HG02840 (cell line): Measurements from ENCODE around the gene AFAP1.

ENCODE experiments used
- ATAC-seq: cut with Tn5 transposase; IDR thresholded peaks from one replicate; pipeline ENCODE4 v1.9.1; 2021; ENCODE audit warnings: mild to moderate bottlenecking, moderate library complexity, moderate number of reproducible peaks; ENCODE audit not compliant: unreplicated experiment, low FRiP score

Gene AFAP1

DNA sequence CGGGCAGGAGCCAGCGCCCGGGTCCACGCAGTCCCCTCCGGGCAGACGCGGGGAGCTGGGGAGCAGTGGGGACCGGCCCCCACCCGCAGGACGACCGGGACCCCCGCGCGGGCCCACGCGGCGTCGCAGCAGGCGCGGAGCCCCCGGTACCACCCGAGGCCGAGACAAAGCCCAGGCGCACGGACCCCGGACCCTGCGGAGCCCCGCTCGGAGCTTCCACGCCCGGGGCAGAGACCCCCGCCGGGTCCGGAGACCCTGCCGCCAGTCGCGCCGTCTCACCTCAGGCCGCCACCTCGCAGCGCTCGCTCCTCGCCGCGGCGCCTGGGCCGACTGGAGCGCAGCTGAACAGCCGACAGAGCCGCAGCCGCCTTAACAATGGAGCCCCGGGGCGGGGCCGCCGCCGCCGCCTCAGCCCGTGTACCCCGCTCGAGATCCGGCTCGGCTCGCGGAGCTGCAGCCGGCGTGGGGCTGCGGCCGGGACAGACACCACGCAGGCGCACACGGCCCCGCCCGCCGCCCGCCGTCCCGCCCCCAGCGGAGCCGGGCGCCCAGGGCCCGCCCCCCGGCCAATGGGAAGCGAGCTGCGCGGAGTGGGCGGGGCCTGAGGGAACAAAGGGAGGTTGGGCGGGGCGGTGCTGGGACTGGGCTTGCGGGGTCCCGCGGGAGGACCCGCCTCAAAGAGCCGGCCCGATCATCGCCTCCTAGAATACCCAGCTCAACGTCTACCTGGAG lies at the start of gene AFAP1:
TSS of gene AFAP1 (minus strand) at position 485 of the 732 bp plus-strand sequence. CDS start 67,783 bp downstream, outside the sequence.
- ATAC-seq: no peak

DNA sequence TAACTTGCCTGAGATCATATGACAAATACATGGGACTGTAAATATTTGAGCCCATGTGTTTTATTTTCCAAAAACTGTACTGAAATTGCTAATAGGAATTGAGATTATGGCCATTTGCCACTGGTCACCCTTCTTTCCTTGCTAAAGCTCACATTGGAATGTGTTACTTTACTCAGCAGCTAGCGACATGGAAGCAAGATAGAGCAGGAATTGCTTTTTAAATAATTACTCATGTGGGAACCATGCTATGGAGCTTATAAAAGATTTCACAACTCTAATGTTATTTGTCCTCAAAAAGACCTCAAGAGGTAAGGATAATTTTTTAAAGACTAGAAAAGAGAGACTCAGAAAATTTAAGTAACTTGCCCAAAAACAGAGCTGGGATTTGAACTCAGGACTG lies 48.8 kb upstream of the AFAP1 start:
- ATAC-seq: no peak

GRCh38 chr4:7987148-7987989 lies 47.7 kb upstream of the AFAP1 start:
- peak; percentile 54 for ATAC-seq

DNA sequence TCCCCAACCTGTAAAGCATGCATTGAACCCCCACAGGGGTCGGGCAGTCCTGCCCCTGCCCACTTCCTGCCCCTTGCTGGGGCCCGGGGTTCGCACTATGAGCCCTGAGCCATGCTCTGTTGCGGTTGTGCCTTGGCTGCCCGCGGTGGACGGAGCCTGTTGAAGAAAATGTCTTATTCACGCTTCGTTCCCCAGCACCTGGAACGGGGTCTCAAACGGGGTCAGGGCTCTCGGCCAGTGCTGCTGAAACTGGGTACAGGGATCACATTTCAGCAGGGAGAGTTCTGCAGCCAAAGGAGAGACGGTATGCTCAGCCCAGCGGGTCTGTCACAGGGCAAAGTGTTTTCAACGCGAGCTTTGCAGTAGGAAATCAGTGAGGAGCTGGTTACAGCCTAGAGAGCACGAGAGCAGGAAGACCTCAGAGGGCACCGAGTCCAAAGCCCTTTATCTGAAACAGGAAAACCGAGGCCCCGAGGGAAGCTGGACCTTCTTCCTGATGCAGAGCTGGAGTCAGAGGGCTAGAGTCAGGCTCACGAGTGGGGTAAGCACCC lies 46.3 kb upstream of the AFAP1 start:
- ATAC-seq: no peak

DNA sequence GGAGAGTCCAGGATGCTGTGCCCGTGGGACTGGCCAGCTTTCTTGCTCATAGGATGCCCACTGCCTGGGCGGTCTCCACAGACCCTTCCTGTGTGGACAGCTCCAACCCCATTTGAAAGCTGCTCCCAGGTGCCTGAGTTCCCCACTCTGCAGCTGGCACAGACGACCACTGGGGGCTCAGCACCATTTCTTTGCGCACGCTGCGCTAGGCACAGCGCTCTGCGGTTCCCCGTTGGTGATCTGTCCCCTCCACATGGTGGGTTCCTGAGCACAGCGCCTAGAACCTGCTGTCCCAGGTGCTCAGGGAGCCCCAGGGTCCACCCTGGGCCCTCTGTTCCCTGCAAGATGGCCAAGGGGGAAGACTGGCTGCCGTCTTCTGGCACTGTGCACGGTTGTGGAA lies 45.4 kb upstream of the AFAP1 start:
- ATAC-seq: no peak

GRCh38 chr4:7984286-7984925 lies 44.7 kb upstream of the AFAP1 start:
- no peak for ATAC-seq

DNA sequence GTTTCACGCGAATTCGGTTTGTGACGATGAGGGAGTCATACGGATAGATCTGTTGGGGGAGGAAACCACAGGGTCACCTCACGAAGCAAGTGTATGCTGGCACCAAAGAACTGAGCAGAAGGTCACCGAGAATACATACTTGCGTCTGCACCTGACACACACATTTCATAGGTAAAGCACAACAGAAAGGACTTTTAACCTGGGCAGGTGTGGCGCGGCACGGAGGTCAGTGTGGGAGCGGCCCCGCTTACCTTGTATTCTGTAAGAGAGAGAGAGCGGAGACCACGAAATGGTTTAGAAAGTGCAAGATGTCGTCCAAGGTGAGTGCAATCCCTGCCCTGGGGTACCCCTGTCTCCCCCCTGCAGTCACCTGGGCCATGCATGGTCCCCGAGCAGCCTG lies 43.6 kb upstream of the AFAP1 start:
- ATAC-seq: no peak

DNA sequence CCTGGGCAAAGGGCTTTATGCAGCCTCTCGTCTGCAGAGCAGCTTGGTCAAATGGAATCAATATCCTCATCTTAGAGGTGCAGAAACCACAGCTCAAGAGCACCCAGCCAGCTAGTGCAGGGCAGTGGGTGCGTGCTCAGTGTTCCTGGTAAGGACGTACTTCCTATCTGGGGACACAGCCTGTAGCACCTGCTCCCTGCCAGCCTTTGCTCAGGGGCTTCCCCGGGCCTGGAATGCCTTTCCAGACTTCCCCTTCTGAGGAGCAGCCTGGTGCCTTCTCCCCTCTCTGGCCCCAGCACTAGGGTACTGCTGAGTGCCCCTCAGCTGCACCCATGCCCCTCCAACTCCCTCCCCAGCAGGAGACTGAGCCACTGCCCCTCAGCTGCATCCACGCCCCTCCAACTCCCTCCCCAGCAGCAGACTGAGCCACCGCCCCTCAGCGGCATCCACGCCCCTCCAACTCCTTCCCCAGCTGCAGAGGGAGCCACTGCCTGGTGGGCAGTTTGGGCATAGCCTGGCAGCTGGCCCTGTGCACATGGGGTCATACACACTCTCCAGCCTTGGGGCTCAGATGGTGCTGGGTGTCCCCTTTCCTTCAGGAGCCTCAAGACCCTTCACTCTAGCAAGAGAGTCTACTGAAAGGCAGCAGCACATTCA lies 42.2 kb upstream of the AFAP1 start:
- ATAC-seq: no peak

GRCh38 chr4:7980036-7980435 lies 40.4 kb upstream of the AFAP1 start:
- ATAC-seq: no peak

DNA sequence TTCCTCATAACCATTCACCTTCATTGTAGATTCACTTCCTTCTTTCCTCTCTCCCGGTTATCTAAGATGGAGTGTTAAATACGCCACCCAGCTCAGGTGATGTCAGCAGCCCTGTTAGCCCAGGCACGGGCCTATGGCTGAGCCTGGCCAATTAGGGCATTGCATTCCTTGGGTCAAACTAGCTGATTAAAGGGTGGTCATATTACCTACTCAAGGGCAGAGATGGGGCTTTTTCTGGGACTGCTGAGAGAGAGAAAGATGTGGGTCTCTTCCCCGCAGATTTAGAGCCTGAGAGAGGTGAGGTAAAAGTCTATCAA lies 39.9 kb upstream of the AFAP1 start:
- ATAC-seq: no peak

GRCh38 chr4:7978907-7979651 lies 39.4 kb upstream of the AFAP1 start:
- ATAC-seq: no peak

- no peak for ATAC-seq
Measured at GRCh38 chr4:7978489-7978888, 38.8 kb upstream of the AFAP1 start.

DNA sequence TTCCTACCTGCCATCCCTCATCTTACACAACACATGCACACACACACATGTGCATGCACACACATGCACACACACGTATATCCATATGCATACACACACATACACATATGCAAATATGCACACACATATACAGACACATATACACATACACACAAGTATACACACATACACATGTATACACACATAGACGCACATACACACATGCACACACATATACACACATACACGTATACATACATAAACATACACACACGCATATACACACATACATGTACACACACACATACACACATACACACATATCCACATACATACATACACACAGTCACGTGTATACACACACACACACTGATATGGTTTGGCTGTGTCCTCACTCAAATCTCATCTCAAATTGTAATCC lies 37.0 kb upstream of the AFAP1 start:
- ATAC-seq: no peak

DNA sequence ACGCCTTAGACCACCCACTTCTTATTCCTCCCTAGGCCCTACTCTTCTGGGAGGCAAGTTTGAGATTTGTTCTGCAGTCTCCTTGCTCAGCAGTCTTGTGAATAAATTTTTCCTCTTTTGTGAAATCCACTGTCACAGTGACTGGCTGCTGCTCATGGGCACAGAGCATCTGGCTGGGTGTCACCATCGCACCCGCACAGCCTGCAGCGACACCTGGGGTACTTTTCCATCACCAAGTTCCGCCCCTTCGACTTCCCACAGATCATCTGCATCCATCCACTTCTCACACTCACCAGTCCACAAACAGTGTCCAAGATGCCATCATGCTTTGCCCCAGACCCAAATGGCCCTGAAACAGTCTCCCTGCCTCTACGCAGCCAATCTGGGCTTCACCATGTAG lies 36.4 kb upstream of the AFAP1 start:
- ATAC-seq: no peak

- no peak for ATAC-seq
Measured at GRCh38 chr4:7974425-7974824, 34.8 kb upstream of the AFAP1 start.

DNA sequence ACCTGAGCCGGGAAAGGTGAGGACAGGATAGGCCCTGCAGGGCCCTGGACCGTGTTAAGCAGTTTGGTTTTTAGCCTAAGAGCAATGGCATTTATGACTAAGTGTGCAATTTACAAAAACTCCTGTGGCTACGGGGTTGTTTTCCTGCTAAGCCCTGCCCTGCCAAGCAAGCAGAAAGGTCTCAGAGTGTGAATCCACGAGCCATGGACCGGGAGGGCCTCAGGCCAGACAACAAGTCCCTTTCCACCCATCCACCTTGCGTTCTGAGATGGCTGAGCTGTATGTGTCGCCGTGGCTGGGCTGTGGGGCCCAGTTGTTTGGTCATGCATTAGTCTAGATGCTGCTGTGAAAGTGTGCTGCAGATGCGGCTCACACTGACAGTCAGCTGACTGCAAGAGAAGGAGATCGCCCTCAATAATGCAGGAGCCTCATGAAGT lies 33.9 kb upstream of the AFAP1 start:
- no peak for ATAC-seq

DNA sequence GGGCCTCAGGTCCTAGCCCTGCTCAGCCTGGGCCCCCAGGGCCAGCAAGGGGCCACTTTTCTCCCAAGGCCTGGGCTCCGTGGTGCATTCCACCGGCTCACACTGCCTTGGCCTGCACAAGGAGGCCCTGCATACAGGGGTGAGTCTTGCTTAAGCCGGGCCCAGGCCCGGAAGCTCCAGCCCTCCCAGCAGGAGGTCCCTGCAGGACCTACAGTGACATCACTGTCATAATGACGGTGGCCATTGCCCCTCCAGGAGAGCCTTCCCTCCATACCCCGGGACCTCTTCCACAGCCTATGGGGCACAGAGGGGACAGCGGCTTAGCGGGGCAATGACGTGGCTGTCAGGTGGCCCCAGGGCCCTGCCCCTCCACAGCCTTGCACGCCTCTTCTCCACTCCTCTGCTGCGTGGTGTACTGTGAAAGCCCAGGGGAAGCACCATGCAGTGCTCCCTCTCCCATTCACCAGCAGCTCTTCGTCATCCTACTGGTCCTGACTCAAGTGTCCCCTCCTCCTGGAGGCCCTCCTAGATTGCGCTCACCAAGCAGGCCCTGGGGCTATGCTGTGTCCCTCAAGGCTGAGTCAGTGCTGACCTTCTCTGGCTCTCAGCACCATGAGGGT lies 32.3 kb upstream of the AFAP1 start:
- no peak for ATAC-seq

DNA sequence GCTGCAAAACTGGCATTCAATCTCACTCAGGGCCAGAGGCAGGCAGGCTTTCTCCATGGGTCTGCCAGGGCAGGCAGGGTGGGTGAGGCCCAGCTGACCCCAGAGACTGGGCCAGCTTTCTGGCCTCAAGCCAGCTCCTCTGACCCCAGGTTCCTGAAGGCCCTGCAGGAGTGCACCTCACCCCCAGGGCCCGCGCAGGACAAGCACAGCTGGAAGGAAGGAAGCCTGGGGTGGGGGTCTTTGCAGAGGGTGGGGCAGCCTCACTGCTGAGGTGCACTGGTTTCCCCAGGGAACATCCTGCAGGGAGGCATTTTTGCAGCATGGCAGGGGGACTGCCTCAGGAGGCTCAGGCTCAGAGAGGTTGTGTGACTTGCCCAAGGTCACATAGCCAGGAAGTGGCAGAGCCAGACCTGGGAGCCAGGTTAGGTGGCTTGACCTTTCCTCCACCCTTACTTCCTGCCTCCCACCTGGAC lies 31.5 kb upstream of the AFAP1 start:
- ATAC-seq: no peak

DNA sequence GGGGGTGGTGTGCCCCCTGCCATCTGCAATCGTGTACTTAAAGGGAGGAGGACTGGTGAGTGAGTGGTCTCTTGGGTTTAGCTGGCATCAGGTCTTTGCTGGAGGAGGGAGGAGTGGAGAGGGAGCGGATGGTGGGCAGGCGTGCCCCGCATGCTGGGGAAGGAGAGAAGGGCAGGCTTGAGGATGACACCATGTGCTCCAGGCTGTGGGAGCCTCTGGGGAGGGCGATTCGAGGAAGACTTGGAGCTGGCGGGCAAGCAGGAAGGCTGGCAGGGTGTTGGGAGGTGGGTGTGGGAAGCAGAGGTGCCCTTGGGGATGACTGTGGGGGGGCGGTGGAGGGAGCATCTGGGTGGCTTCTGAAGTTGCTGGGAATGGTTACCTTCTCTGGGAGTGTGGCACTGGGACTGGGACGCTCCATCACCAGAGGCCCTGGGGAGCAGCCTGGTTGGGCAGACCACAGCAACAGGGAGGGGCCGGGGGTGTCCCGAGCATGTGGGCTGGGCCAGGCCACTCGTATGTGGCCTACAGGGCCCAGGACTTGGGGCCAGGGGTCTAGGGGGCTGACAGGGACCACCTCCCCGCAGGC lies 30.8 kb upstream of the AFAP1 start:
- no peak for ATAC-seq
